ENCODE results near the gene KCNJ11. TPM values are rescaled to one million over a fixed set of nuclear protein-coding genes. Genes with fewer than 3 reads are reported as not detected.

Gene KCNJ11
- total RNA-seq, 2 experiments from 2014 or later, result 1.0 to 1.3 TPM

DNA sequence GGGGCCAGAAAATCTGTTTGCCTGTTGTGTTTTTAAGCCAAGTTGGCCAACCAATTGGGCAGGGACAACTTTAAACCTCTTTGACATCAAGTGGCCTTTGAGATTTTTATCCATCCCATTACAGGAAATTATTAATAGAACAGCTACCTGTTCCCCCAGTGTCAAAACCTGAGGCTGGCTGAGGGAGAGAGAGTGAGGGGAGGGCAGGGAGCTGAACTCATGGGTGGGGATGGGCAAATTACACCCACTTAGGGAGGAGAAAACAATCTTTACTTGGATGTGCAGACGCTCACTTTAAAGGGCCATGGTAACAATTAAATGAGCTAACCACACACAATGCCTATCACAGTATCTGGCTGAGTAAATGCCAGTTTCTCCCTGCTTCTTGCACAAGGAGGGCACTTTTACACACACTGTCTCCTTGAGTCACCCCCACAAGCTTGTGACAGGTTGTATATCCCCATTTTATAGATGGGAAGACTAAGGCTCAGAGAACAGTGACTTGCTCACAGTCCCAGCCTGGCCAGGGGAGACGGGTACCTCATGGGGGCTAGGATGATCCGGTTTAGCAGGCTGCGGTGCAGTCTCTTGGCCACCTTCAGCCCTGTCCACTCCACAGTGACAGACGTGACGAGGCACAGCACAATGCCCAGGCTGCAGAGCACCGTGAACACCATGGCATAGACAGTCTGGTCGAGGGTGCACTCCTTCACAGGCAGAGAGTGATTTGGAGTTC lies 17.8 kb upstream of the KCNJ11 start:
- Mint-ChIP-seq H3K27me3 (ENCODE audit: low read depth) (no peaks in the 10 kb centered on the region), H3K4me3 (no peak overlapping the region), H3K4me1 (ENCODE audit: low read depth) (no peaks in the 10 kb centered on the region), H3K36me3 (ENCODE audit: low read depth) (no peaks in the 10 kb centered on the region), H3K27ac (no peak overlapping the region), H3K9me3 (no peaks in the 10 kb centered on the region)
- CTCF ChIA-PET, result no interaction called here
- DNase-seq, result no peak
- intact Hi-C loops (cut with micrococcal nuclease), result no loop called here

DNA sequence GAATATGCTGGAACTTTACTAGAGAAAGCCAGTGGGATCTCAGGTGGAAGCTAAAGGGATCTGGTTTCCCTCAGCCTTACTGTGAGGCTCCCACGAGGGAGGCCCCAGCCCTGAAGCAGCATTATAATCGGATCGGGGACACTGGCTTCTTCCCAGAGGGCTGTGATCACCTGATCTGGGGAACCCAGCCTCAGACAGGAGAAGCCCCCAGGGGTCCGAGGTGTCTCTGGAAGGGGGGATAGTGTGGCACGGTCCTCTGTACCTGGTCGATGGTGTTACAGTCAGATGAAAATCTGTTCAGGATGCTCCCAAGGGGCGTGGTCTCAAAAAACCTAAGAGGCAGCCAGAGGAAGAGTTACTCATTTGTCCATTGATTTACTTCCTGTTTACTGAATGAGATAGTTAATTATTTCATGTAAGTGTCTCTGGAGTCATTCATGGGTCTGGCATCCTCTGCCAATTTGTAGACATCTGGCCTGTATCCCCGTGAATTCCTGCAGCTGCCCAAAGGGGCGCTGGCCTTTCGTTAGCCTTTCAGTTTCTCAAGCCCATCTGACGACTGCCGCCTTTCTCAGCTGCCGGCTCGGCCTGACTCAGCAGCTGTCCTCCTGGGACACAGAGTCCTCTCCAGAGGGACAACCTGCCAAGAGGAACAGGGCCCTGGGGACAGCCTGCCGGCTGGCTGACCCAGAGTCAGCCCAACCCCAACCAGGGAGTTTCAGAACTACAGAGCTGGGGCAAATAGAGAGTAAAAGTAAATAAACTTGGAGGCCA lies 17.0 kb upstream of the KCNJ11 start:
- intact Hi-C loops (cut with micrococcal nuclease), result no loop called here
- Mint-ChIP-seq H3K27me3 (ENCODE audit: low read depth) (no peaks in the 10 kb centered on the region), H3K9me3 (no peaks in the 10 kb centered on the region), H3K4me3 (no peak overlapping the region), H3K36me3 (ENCODE audit: low read depth) (no peaks in the 10 kb centered on the region), H3K4me1 (ENCODE audit: low read depth) (no peaks in the 10 kb centered on the region), H3K27ac (no peak overlapping the region)
- no peak for DNase-seq
- CTCF ChIA-PET, result no interaction called here

DNA sequence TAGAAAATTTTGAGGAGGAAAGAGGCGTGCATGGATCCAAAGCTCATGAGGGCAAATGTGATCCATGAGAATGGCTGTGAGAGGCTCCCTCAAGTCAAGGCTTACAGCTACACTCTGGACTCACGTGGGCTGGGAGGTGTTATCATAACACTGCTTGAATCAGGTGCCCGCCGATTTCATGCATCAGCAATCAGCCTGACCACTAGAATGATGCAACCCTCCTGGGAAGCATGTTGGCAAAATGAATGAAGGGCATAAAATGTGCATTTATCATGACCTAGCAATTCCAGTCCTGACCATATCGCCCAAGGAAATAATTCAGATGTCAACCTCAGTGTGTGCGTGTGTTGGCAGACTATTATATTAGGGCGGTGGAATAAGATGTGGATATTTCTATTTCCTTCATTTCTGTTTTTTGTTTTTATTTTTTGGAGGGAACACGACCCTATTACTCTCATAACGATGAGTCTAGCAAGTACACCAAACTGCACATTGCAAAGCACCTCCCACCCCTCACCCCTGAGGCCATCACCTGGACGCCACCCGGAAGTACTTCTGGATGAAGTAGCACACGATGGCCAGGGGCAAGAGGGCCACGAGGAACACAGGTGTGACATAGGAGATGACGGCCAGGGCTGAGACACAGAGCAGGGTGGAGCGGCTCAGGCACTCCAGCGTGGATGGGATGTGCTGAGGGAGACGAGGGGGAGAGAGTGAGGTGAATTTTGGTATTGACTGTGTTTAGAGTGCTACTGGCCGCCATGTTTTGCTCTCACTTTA lies 15.7 kb upstream of the KCNJ11 start:
- CTCF ChIA-PET, result no interaction called here
- no peak for DNase-seq
- intact Hi-C loops (cut with micrococcal nuclease), result no loop called here
- Mint-ChIP-seq H3K36me3 (ENCODE audit: low read depth) (no peaks in the 10 kb centered on the region), H3K4me3 (no peak overlapping the region), H3K27me3 (ENCODE audit: low read depth) (no peaks in the 10 kb centered on the region), H3K27ac (no peak overlapping the region), H3K9me3 (no peaks in the 10 kb centered on the region), H3K4me1 (ENCODE audit: low read depth) (no peaks in the 10 kb centered on the region)

DNA sequence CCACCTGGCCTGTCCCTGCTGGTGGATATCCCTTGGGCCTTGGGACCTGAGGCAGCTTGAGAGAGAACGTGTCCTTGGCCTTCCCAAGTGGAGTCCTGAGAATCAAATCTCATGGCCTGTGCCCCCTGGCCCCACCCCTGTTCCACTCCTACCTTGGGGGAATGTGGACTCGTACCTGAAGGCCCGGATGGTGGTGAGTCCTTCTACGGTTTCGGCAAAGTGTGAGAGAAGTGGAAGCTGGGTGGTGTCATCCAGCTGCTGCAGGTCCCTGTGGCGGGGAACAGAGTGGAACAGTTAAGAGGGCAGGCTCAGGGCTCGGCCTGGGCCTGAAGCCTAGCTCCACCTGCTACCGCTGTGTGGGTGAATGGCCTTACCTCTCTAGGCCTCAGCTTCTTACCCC lies 14.0 kb upstream of the KCNJ11 start:
- CTCF ChIA-PET, result interaction anchor here (0.6 to 1.1 kb wide), 3 partner anchors 14 to 183 kb away, joined by 3 to 4 read pairs (median 4); partner anchors contain the start of gene KCNJ11
- Mint-ChIP-seq H3K4me1 (ENCODE audit: low read depth) (no peaks in the 10 kb centered on the region), H3K27ac (no peak overlapping the region), H3K36me3 (ENCODE audit: low read depth) (no peaks in the 10 kb centered on the region), H3K4me3 (no peak overlapping the region), H3K27me3 (ENCODE audit: low read depth) (no peaks in the 10 kb centered on the region), H3K9me3 (no peaks in the 10 kb centered on the region)
- intact Hi-C loops (cut with micrococcal nuclease), result no loop called here
- DNase-seq, result no peak

DNA sequence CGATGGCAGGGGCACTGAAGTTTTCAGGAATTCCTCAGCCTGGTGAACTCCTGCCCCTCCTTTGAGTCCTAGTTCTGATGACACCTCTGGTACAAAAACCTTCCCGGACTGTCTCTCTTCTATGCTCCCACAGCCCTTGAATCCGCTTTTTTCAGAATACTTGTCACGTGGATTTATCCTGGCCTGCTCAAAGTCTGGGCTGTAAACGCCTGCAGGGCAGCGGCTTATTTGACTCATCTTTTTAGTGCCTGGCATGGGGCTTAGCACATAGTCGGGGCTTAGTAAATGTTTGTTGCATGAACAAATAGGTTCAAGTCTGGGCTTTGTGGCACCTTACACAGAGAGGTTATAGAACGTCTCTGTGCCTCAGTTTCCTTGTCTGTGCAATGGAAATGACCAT lies 13.4 kb upstream of the KCNJ11 start:
- CTCF ChIA-PET, result interaction anchor here (0.9 to 1.1 kb wide), 2 partner anchors 13 to 102 kb away, joined by 4 read pairs; partner anchors contain the start of gene KCNJ11
- Mint-ChIP-seq H3K4me3 (no peak overlapping the region), H3K9me3 (no peaks in the 10 kb centered on the region), H3K27me3 (ENCODE audit: low read depth) (no peaks in the 10 kb centered on the region), H3K36me3 (ENCODE audit: low read depth) (no peaks in the 10 kb centered on the region), H3K27ac (no peak overlapping the region), H3K4me1 (ENCODE audit: low read depth) (no peaks in the 10 kb centered on the region)
- intact Hi-C loops (cut with micrococcal nuclease), result no loop called here
- DNase-seq, result no peak

DNA sequence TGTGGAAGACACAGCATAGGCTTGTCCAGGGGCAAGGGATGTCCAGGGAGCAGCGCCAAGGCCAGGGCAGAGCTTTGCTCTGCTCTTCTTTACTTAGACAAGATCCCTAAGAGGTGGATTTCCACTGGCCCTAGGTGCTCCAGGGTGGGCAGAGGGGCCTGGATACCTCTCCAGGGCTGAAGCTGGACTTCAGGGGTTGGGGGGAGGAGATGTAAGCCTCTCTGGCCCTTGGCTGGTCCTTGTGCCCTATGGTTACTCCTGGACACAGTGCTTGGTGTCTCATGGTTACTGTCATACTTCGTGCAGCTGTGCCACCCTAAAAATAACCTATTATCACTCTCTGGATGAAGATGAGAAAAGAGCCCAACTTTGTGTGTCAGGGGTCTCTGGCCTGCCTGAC lies 12.9 kb upstream of the KCNJ11 start:
- H3K4me1 Mint-ChIP-seq (ENCODE audit: low read depth), result no peaks in the 10 kb centered on the region
- no peaks in the 10 kb centered on the region for H3K9me3 Mint-ChIP-seq
- no peak overlapping the region for H3K4me3 Mint-ChIP-seq
- intact Hi-C loops (cut with micrococcal nuclease), result no loop called here
- CTCF ChIA-PET, result interaction anchor here (1.0 kb wide), 1 partner anchor 17 kb away, joined by 3 read pairs; no protein-coding TSS in a partner anchor
- DNase-seq, result no peak
- H3K27ac Mint-ChIP-seq, result no peak overlapping the region
- H3K36me3 Mint-ChIP-seq (ENCODE audit: low read depth), result no peaks in the 10 kb centered on the region
- no peaks in the 10 kb centered on the region for H3K27me3 Mint-ChIP-seq (ENCODE audit: low read depth)

DNA sequence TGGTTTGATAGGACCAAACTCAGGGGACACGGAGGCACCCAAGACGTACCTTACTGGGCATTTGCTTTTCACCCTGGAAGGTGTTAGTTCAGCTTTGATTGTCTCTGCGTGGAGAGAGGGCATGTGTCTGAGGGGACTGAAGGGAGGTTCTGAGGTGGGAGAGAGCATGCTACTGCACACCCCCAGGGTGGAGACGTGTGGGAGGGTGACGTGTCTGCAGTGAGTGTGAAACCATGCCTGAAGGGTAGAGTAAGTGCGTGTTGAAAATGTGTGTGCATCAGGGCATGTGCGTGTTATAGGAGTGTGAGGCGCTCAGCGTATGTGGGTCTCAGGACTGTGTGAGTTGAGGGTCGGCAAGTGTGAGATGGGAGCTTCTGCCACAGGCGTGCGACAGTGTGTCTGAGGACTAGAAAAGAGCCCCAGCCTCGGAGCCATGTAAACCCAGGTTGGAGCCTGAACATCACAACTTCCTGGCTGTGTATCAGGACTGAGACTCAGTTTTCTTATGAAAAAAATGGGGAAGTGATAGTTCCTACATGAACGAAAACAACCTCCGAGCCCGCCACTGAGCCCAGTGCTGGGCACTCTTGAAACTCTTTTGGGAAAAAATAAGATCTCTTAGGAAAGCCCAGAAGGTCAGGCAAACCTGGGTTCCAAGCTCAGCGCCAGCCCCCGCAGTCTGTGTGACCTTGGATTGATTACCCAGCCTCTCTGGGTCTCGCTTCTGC lies 11.8 kb upstream of the KCNJ11 start:
- no peak for DNase-seq
- no peaks in the 10 kb centered on the region for H3K4me1 Mint-ChIP-seq (ENCODE audit: low read depth)
- H3K4me3 Mint-ChIP-seq, result no peak overlapping the region
- H3K9me3 Mint-ChIP-seq, result no peaks in the 10 kb centered on the region
- CTCF ChIA-PET, result interaction anchor here (1.0 kb wide), 1 partner anchor 16 kb away, joined by 3 read pairs; no protein-coding TSS in a partner anchor
- intact Hi-C loops (cut with micrococcal nuclease), result no loop called here
- no peaks in the 10 kb centered on the region for H3K36me3 Mint-ChIP-seq (ENCODE audit: low read depth)
- no peaks in the 10 kb centered on the region for H3K27me3 Mint-ChIP-seq (ENCODE audit: low read depth)
- H3K27ac Mint-ChIP-seq, result no peak overlapping the region

DNA sequence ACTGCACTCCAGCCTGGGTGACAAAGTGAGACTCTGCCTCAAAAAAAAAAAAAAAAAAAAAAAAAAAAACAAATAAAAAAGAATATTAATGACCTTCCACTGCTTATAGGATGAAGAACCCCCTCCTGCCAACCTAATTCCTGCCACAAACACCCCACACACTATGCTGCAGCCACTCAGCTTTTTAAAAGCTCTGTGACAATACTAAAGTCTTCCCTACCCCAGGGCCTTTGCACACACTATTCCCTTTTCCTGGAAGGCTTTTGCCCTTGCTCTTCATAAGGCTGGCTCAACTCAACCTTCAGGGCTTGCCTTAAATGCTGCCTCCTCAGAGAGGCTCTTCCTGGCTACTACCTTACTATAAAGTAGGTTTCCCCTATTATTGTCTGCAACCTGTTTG lies 10.8 kb upstream of the KCNJ11 start:
- CTCF ChIA-PET, result interaction anchor here (0.6 to 1.1 kb wide), 2 partner anchors 129 to 887 kb away, joined by 4 to 6 read pairs; no protein-coding TSS in a partner anchor
- Mint-ChIP-seq H3K36me3 (ENCODE audit: low read depth) (no peaks in the 10 kb centered on the region), H3K27me3 (ENCODE audit: low read depth) (no peaks in the 10 kb centered on the region), H3K4me3 (no peak overlapping the region), H3K4me1 (ENCODE audit: low read depth) (no peaks in the 10 kb centered on the region), H3K9me3 (no peaks in the 10 kb centered on the region), H3K27ac (no peak overlapping the region)
- no peak for DNase-seq
- intact Hi-C loops (cut with micrococcal nuclease), result no loop called here

DNA sequence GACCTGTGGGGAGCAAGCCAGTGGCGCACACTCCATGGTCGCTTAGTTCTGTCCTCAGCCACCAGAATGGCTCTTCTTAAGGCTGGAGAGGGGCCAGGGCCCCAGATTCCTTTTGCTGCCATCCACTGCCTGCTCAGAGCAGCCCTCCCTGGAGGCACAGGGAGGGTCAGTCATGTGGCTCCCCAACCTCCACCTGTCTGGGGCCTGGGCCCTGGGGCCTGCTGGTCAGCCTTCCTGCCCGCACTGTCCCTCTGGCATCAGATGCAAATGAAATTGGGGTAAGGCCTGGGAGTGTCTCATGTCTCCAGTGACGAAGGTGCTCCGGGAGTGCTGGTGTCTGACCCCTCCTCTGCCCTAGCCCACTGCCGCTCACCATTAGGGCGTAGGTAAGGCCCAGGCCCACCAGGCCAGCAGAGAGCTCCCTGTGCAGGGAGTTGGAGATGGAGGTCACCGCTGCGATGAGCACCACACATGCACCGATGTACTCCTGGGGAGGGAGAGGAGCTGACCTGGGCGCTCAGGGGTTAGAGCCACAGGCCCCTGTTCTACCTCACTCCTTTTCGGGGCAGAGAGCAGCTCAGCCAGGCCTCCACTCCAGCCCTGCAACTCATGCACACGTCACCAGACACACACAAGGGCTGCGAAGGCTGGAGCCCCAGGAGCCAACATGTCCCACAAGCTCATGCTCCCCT lies 9.0 kb upstream of the KCNJ11 start:
- H3K9me3 Mint-ChIP-seq, result no peaks in the 10 kb centered on the region
- no peaks in the 10 kb centered on the region for H3K4me1 Mint-ChIP-seq (ENCODE audit: low read depth)
- no peaks in the 10 kb centered on the region for H3K27me3 Mint-ChIP-seq (ENCODE audit: low read depth)
- no peak overlapping the region for H3K4me3 Mint-ChIP-seq
- no peak overlapping the region for H3K27ac Mint-ChIP-seq
- H3K36me3 Mint-ChIP-seq (ENCODE audit: low read depth), result no peaks in the 10 kb centered on the region
- no peak for DNase-seq
- intact Hi-C loops (cut with micrococcal nuclease), result no loop called here
- CTCF ChIA-PET, result interaction anchor here (0.9 to 2.5 kb wide), 2 partner anchors 13 to 131 kb away, joined by 3 to 9 read pairs; no protein-coding TSS in a partner anchor

DNA sequence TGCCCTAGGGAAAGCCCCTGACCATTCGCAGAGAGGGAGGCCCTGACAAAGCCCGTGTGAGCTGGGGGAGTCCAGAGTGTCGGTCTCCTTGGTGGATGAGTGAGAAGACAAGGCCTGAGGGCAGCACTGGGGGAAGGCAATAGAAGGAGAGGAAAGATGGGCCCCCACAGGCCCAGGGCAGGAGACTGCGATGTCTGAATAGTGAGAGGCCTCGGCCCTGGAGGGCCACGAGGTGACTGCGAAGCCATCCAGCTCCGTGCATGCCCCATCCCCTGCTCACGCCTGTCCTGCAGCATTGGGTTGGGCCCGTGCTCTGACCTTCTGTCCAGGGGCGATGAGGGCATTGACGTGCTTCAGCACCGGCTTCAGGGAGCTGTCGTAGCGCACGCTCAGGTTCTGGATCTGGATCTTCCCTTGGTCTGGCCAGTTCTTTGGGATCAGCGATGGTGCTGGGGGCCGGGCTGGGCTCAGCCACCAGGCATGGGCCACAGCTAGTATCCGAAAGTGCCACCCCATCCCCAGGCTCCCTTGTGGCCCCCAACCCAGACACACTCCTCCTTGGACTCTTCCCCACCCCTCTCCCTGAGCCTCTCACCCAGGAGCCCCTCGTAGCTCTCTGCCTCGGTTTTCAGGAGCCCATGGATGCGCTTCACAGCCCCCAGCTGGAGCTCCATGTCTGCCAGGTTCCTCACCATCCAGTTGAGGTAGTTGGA lies 8.3 kb upstream of the KCNJ11 start:
- CTCF ChIA-PET, result interaction anchor here (0.9 to 2.5 kb wide), 2 partner anchors 12 to 131 kb away, joined by 3 to 9 read pairs; no protein-coding TSS in a partner anchor
- intact Hi-C loops (cut with micrococcal nuclease), result no loop called here
- no peak for DNase-seq
- H3K27me3 Mint-ChIP-seq (ENCODE audit: low read depth), result no peaks in the 10 kb centered on the region
- H3K9me3 Mint-ChIP-seq, result no peaks in the 10 kb centered on the region
- H3K27ac Mint-ChIP-seq, result no peak overlapping the region
- no peak overlapping the region for H3K4me3 Mint-ChIP-seq
- no peaks in the 10 kb centered on the region for H3K36me3 Mint-ChIP-seq (ENCODE audit: low read depth)
- no peaks in the 10 kb centered on the region for H3K4me1 Mint-ChIP-seq (ENCODE audit: low read depth)

DNA sequence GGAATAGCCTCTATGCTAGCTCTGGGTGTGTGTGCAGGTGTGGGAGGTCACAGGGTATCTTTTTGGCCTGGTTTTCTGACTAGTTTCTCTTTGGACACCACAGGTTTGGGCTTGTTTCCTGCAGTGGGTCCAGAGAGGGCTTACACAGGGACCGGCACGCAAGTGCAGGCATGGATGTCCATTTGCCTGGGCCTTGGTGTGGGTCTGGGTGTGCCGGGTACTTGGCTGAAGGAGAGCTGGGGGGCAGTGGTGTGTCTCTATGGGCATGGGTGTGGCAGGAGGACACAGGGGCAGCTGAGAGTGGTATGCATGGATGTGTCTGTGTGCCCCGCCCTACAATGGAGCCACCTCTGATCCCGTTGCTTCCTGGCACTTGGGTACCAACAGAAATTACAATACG lies 7.5 kb upstream of the KCNJ11 start:
- H3K4me3 Mint-ChIP-seq, result no peak overlapping the region
- no peak for DNase-seq
- CTCF ChIA-PET, result no interaction called here
- no peak overlapping the region for H3K27ac Mint-ChIP-seq
- H3K36me3 Mint-ChIP-seq (ENCODE audit: low read depth), result no peaks in the 10 kb centered on the region
- H3K9me3 Mint-ChIP-seq, result no peaks in the 10 kb centered on the region
- intact Hi-C loops (cut with micrococcal nuclease), result no loop called here
- no peaks in the 10 kb centered on the region for H3K27me3 Mint-ChIP-seq (ENCODE audit: low read depth)
- no peaks in the 10 kb centered on the region for H3K4me1 Mint-ChIP-seq (ENCODE audit: low read depth)

Data from activated naive CD4-positive, alpha-beta T cell treated with anti-CD3 and anti-CD28 coated beads for 36 hours (primary cell).